H9 (cell line): Measurements from ENCODE around the gene ITGA1. TPM values are rescaled to one million over a fixed set of nuclear protein-coding genes. Genes with fewer than 3 reads are reported as not detected.
A peak's percentile ranks its signal among the peaks of the same experiment; 100 is the strongest.

Experiments used
- DNase-seq: peaks from one replicate; pipeline ENCODE4 v3.0.0-alpha.2; 2017
- H2AFZ ChIP-seq: one replicate; pipeline ENCODE4 v1.6.1; 2013; ENCODE audit warnings: mild to moderate bottlenecking, low read length, control low read depth, moderate library complexity
- H2AK5ac ChIP-seq: 2 replicates; pipeline ENCODE4 v1.6.1; 2013; ENCODE audit warnings: low read length, control low read depth, mixed read lengths; ENCODE audit not compliant: insufficient read length
- H2BK120ac ChIP-seq: one replicate; pipeline ENCODE4 v1.6.1; 2013; ENCODE audit warnings: low read depth, mild to moderate bottlenecking, low read length, control low read depth, inconsistent platforms; ENCODE audit not compliant: poor library complexity, severe bottlenecking
- H2BK12ac ChIP-seq: 2 replicates; pipeline ENCODE4 v1.6.1; 2013; ENCODE audit warnings: low read length, control low read depth, mixed read lengths, low read depth; ENCODE audit not compliant: insufficient read length
- H2BK15ac ChIP-seq: 2 replicates; pipeline ENCODE4 v1.6.1; 2013; ENCODE audit warnings: low read depth, low read length, control low read depth
- H2BK20ac ChIP-seq: one replicate; pipeline ENCODE4 v1.6.1; 2013; ENCODE audit warnings: low read depth, mild to moderate bottlenecking, low read length, control low read depth, inconsistent platforms; ENCODE audit not compliant: poor library complexity, severe bottlenecking
- H2BK5ac ChIP-seq: 2 replicates; pipeline ENCODE4 v1.6.1; 2013; ENCODE audit warnings: low read length, control low read depth, mixed read lengths; ENCODE audit not compliant: insufficient read length
- H3K14ac ChIP-seq: 2 replicates; pipeline ENCODE4 v1.6.1; 2013; ENCODE audit warnings: low read length, control low read depth; ENCODE audit not compliant: insufficient read depth
- H3K18ac ChIP-seq: 2 replicates; pipeline ENCODE4 v1.6.1; 2013; ENCODE audit warnings: low read depth, mild to moderate bottlenecking, mixed read lengths, low read length, control low read depth; ENCODE audit not compliant: insufficient read length
- H3K23ac ChIP-seq: 2 replicates; pipeline ENCODE4 v1.6.1; 2013; ENCODE audit warnings: low read length, control low read depth, mixed read lengths, low read depth; ENCODE audit not compliant: insufficient read length
- H3K23me2 ChIP-seq: 2 replicates; pipeline ENCODE4 v1.6.1; 2013; ENCODE audit warnings: low read depth, mild to moderate bottlenecking, mixed read lengths, low read length, control low read depth; ENCODE audit not compliant: insufficient read length, poor library complexity, severe bottlenecking
- H3K27ac ChIP-seq: 2 replicates; pipeline ENCODE4 v1.5.1; 2013; ENCODE audit warnings: low read length, control low read depth, mixed read lengths, low read depth; ENCODE audit not compliant: insufficient read length
- H3K27me3 ChIP-seq: 2 replicates; pipeline ENCODE4 v1.6.1; 2013; ENCODE audit warnings: low read length, control low read depth, inconsistent platforms; ENCODE audit not compliant: insufficient read depth
- H3K4ac ChIP-seq: 2 replicates; pipeline ENCODE4 v1.6.1; 2013; ENCODE audit warnings: low read depth, mild to moderate bottlenecking, control low read depth, inconsistent platforms, low read length, moderate library complexity
- H3K4me1 ChIP-seq: 2 replicates; pipeline ENCODE4 v1.6.1; 2013; ENCODE audit warnings: low read length, control low read depth, inconsistent platforms; ENCODE audit not compliant: insufficient read depth
- H3K4me2 ChIP-seq: 2 replicates; pipeline ENCODE4 v1.6.1; 2013; ENCODE audit warnings: low read length, control low read depth, mixed read lengths; ENCODE audit not compliant: insufficient read length, insufficient read depth
- H3K56ac ChIP-seq: 2 replicates; pipeline ENCODE4 v1.6.1; 2013; ENCODE audit warnings: low read depth, mild to moderate bottlenecking, mixed read lengths, low read length, control low read depth; ENCODE audit not compliant: insufficient read length
- H3K79me1 ChIP-seq: 2 replicates; pipeline ENCODE4 v1.6.1; 2013; ENCODE audit warnings: low read depth, mild to moderate bottlenecking, moderate library complexity, low read length, control low read depth, inconsistent platforms; ENCODE audit not compliant: insufficient read depth, poor library complexity, severe bottlenecking
- H3K79me2 ChIP-seq: 2 replicates; pipeline ENCODE4 v1.6.1; 2013; ENCODE audit warnings: low read length, control low read depth, inconsistent platforms; ENCODE audit not compliant: insufficient read depth
- H3K9ac ChIP-seq: 2 replicates; pipeline ENCODE4 v1.6.1; 2013; ENCODE audit warnings: low read length, control low read depth, mixed read lengths; ENCODE audit not compliant: insufficient read length; ENCODE audit errors: extremely low read depth
- H3K9me3 ChIP-seq: one replicate; pipeline ENCODE4 v1.6.1; 2013; ENCODE audit warnings: low read depth, low read length, inconsistent platforms; ENCODE audit not compliant: control insufficient read depth
- H3T11ph ChIP-seq: one replicate; pipeline ENCODE4 v1.6.1; 2013; ENCODE audit warnings: mild to moderate bottlenecking, low read length, control low read depth, inconsistent platforms
- H4K20me1 ChIP-seq: one replicate; pipeline ENCODE4 v1.6.1; 2013; ENCODE audit not compliant: control insufficient read depth, insufficient read length, insufficient read depth
- H4K5ac ChIP-seq: 2 replicates; pipeline ENCODE4 v1.6.1; 2013; ENCODE audit warnings: low read depth, mild to moderate bottlenecking, mixed read lengths, low read length, control low read depth; ENCODE audit not compliant: insufficient read length
- H4K8ac ChIP-seq: replicated peaks from 2 replicates; pipeline ENCODE4 v1.6.1; 2013; ENCODE audit warnings: low read length, control low read depth, mixed read lengths, low read depth; ENCODE audit not compliant: insufficient read length
- H4K91ac ChIP-seq: 2 replicates; pipeline ENCODE4 v1.6.1; 2013; ENCODE audit warnings: low read depth, mild to moderate bottlenecking, moderate library complexity, mixed read lengths, low read length, control low read depth; ENCODE audit not compliant: insufficient read length
- H3K27ac Mint-ChIP-seq, 3 experiments: 2 replicates in 2 of 3; 3 replicates in 1 of 3; pipeline ENCODE4 v1.8.0; 2020 to 2021; ENCODE audit warnings: mixed read lengths in 3 of 3, mild to moderate bottlenecking in 1 of 3, moderate library complexity in 1 of 3
- H3K27me3 Mint-ChIP-seq: 2 replicates; pipeline ENCODE4 v1.8.0; 2021; ENCODE audit warnings: low read depth, mild to moderate bottlenecking, moderate library complexity, mixed read lengths
- H3K36me3 Mint-ChIP-seq, 3 experiments: 2 replicates in 2 of 3; 3 replicates in 1 of 3; pipeline ENCODE4 v1.8.0; 2020 to 2021; ENCODE audit warnings: low read depth in 3 of 3, mixed read lengths in 3 of 3; ENCODE audit not compliant: insufficient read depth in 1 of 3
- H3K4me1 Mint-ChIP-seq, 2 experiments: 2 replicates each; pipeline ENCODE4 v1.8.0; 2020; ENCODE audit warnings: mixed read lengths in 2 of 2
- H3K4me3 Mint-ChIP-seq, 2 experiments: 2 replicates in 1 of 2; 3 replicates in 1 of 2; pipeline ENCODE4 v1.8.0; 2020 to 2021; ENCODE audit warnings: mild to moderate bottlenecking in 2 of 2, mixed read lengths in 2 of 2, moderate library complexity in 1 of 2
- H3K9me3 Mint-ChIP-seq, 2 experiments: 2 replicates in 1 of 2; 3 replicates in 1 of 2; pipeline ENCODE4 v1.8.0; 2020; ENCODE audit warnings: mild to moderate bottlenecking in 2 of 2, mixed read lengths in 2 of 2, moderate library complexity in 1 of 2
- WGBS: extraction: QIAGEN DNeasy Blood & Tissue Kit; methylation state at CpG from one replicate; pipeline ENCODE4 v1.1.7; 2013; ENCODE audit warnings: missing lambda C conversion rate, low lambda C conversion rate, mixed read lengths; ENCODE audit not compliant: insufficient read length; ENCODE audit errors: extremely low coverage; 5-methylcytosine and 5-hydroxymethylcytosine counted together
- total RNA-seq: library from RNA; stranded (reverse); gene quantifications from 2 replicates; pipeline ENCODE4 v1.2.1, GENCODE V29; 2021
- TF ChIP-seq, protein P1 (sequence below): fragments of 200-600 bp; sonication (generic); conservative IDR thresholded peaks from 3 replicates; pipeline ENCODE4 v1.8.0; 2021; ENCODE audit warnings: antibody characterized with exemption, mild to moderate bottlenecking

ITGA1 gene
- total RNA-seq, 1 experiment from 2014 or later, result 3.9 TPM

DNA sequence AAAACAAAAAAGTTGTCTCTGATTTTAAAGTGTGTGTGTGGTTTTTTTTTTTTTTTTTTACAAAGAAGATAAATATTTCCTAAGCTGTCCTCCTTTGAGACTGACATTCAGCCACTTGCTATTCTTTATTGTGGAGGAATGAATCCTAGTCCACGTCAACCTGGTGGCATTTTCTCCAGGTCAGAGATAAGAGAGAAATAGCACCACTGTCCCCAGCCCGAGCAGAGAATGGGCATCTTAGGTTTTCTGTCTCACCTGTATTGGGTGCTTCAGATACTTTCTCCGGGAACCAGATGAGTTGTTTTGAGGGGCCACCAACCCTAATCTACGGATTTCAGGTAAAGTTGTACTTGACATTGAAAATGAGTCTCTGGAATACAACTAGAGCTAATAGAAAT, 202.8 kb downstream of the ITGA1 start:
- no peak overlapping the region for H3K4ac ChIP-seq
- H4K91ac ChIP-seq, result no peak overlapping the region
- H3K27me3 ChIP-seq, result no peaks in the 10 kb centered on the region; the same call in 1 of the 2 replicates
- no peak overlapping the region for H3K9ac ChIP-seq
- no peak overlapping the region for H3K23ac ChIP-seq
- no peak overlapping the region for H3T11ph ChIP-seq
- peaks cover 6 to 16% of the 10 kb centered on the region in 2 experiments for H3K4me1 Mint-ChIP-seq
- H2BK5ac ChIP-seq, result no peak overlapping the region
- H4K5ac ChIP-seq, result no peak overlapping the region
- no peak overlapping the region for H3K14ac ChIP-seq
- H2BK20ac ChIP-seq, result no peak overlapping the region
- no peak for DNase-seq
- no peaks in the 10 kb centered on the region for H3K9me3 ChIP-seq
- no peak overlapping the region for H2AFZ ChIP-seq
- H2AK5ac ChIP-seq, result no peak overlapping the region
- no peaks in the 10 kb centered on the region for H3K79me1 ChIP-seq
- no peaks in the 10 kb centered on the region; a peak in 1 of 5 replicates for H3K9me3 Mint-ChIP-seq
- H3K56ac ChIP-seq, result no peak overlapping the region
- peaks cover 14% of the 10 kb centered on the region for H3K23me2 ChIP-seq
- peak overlapping the region; percentile 76 to 85 for H3K4me3 Mint-ChIP-seq
- H3K27ac ChIP-seq, result no peak overlapping the region
- no peaks in the 10 kb centered on the region for H3K79me2 ChIP-seq
- H3K27ac Mint-ChIP-seq, result no peak overlapping the region
- no peak overlapping the region for H2BK12ac ChIP-seq
- no peaks in the 10 kb centered on the region for H3K36me3 Mint-ChIP-seq
- H2BK15ac ChIP-seq, result no peak overlapping the region
- no peak overlapping the region for H2BK120ac ChIP-seq
- no peaks in the 10 kb centered on the region for H3K4me1 ChIP-seq
- no CpG with 5 or more reads among the region's 4 CpGs for WGBS
- H3K4me2 ChIP-seq, result peak overlapping the region; percentile 82
- no peak overlapping the region for H3K18ac ChIP-seq
- H4K20me1 ChIP-seq, result no peaks in the 10 kb centered on the region
- peaks cover 22% of the 10 kb centered on the region for H3K27me3 Mint-ChIP-seq
- TF ChIP-seq, protein P1, sequence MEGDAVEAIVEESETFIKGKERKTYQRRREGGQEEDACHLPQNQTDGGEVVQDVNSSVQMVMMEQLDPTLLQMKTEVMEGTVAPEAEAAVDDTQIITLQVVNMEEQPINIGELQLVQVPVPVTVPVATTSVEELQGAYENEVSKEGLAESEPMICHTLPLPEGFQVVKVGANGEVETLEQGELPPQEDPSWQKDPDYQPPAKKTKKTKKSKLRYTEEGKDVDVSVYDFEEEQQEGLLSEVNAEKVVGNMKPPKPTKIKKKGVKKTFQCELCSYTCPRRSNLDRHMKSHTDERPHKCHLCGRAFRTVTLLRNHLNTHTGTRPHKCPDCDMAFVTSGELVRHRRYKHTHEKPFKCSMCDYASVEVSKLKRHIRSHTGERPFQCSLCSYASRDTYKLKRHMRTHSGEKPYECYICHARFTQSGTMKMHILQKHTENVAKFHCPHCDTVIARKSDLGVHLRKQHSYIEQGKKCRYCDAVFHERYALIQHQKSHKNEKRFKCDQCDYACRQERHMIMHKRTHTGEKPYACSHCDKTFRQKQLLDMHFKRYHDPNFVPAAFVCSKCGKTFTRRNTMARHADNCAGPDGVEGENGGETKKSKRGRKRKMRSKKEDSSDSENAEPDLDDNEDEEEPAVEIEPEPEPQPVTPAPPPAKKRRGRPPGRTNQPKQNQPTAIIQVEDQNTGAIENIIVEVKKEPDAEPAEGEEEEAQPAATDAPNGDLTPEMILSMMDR, result no peak
- no peak overlapping the region for H4K8ac ChIP-seq
